GM12878 (cell line): ENCODE results near the gene IGSF11.

ENCODE experiments used
- FOXK2 ChIP-seq: fragments of 450-650 bp; IDR thresholded peaks from 2 replicates; pipeline ENCODE4 v1.6.1; 2017; ENCODE audit warnings: mild to moderate bottlenecking, moderate library complexity
- KDM1A ChIP-seq: fragments of 200-600 bp; sonication (generic); IDR thresholded peaks from 2 replicates; pipeline ENCODE4 v1.6.1; 2016; ENCODE audit warnings: borderline replicate concordance
- NBN ChIP-seq: fragments of 450-650 bp; IDR thresholded peaks from 2 replicates; pipeline ENCODE4 v1.6.1; 2016
- NR2F1 ChIP-seq: fragments of 450-650 bp; conservative IDR thresholded peaks from 2 replicates; pipeline ENCODE4 v1.6.1; 2017; ENCODE audit warnings: mild to moderate bottlenecking
- POLR2AphosphoS5 ChIP-seq: IDR thresholded peaks from 2 replicates; pipeline ENCODE4 v1.6.1; 2011; ENCODE audit warnings: mild to moderate bottlenecking, low read length, inconsistent platforms
- TF ChIP-seq, protein P1 (sequence below), 3 experiments: IDR thresholded peaks in 2 of 3; conservative IDR thresholded peaks in 1 of 3; 2 replicates each; pipeline ENCODE4 v1.5.1; 2011; ENCODE audit warnings: low read depth in 3 of 3, low read length in 3 of 3, mild to moderate bottlenecking in 3 of 3, control low read depth in 2 of 3, moderate library complexity in 2 of 3, inconsistent platforms in 1 of 3, mixed read lengths in 1 of 3; ENCODE audit not compliant: control insufficient read depth in 2 of 3, insufficient read depth in 1 of 3; ENCODE audit errors: extremely low read depth in 1 of 3

DNA sequence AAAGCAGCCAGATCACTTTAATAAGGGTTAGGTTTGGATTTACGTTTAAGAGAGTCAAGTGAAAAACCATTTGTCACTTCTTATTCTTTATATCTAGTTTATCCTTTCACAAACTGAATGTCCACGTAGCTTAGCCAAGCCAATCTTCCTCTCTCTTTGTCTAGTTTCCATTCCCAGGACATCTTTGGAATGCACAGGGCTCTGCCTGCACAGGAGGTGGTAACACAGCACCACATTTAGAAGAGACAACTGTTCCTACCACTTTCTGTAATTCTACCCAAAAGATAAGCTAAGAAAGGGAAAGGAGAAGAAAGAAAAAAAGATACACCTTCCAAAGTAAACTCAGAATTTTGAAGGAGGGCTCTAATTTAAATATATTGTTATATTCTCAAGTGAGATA lies 67.9 kb downstream of the IGSF11 start:
- TF ChIP-seq, protein P1, sequence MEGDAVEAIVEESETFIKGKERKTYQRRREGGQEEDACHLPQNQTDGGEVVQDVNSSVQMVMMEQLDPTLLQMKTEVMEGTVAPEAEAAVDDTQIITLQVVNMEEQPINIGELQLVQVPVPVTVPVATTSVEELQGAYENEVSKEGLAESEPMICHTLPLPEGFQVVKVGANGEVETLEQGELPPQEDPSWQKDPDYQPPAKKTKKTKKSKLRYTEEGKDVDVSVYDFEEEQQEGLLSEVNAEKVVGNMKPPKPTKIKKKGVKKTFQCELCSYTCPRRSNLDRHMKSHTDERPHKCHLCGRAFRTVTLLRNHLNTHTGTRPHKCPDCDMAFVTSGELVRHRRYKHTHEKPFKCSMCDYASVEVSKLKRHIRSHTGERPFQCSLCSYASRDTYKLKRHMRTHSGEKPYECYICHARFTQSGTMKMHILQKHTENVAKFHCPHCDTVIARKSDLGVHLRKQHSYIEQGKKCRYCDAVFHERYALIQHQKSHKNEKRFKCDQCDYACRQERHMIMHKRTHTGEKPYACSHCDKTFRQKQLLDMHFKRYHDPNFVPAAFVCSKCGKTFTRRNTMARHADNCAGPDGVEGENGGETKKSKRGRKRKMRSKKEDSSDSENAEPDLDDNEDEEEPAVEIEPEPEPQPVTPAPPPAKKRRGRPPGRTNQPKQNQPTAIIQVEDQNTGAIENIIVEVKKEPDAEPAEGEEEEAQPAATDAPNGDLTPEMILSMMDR (IDR thresholded peaks at IDR 0.05 in 2 of 3, conservative IDR thresholded peaks at IDR 0.05 in 1 of 3; ENCODE audit: control insufficient read depth in 2 of 3, extremely low read depth in 1 of 3, insufficient read depth in 1 of 3, low read depth in 3 of 3, low read length in 3 of 3): no peak
- TF ChIP-seq NBN (no peak), FOXK2 (no peak), POLR2AphosphoS5 (no peak), KDM1A (no peak), NR2F1 (no peak)
